GM23338 (cell line): ENCODE measurements around the gene DNAJC16. TPM values are rescaled to one million over a fixed set of nuclear protein-coding genes. Genes with fewer than 3 reads are reported as not detected.

ENCODE experiments used
- ATAC-seq: fragments of 200-7000 bp; cut with Tn5 transposase; 3 replicates; pipeline ENCODE4 v1.9.1; 2020
- DNase-seq: peaks from one replicate; pipeline ENCODE4 v3.0.0-alpha.2; 2015; ENCODE audit warnings: low spot score
- H2AFZ ChIP-seq: fragments of 200-600 bp; sonication (generic); 2 replicates; pipeline ENCODE4 v1.8.0; 2016; ENCODE audit warnings: antibody characterized with exemption, mild to moderate bottlenecking, moderate library complexity
- H3F3A ChIP-seq: fragments of 200-600 bp; sonication (generic); replicated peaks from 2 replicates; pipeline ENCODE4 v1.8.0; 2017; ENCODE audit warnings: antibody characterized with exemption, mixed run types, low read depth
- H3K27ac ChIP-seq: fragments of 200-600 bp; sonication (generic); 2 replicates; pipeline ENCODE4 v1.6.1; 2016; ENCODE audit warnings: low read depth
- H3K27me3 ChIP-seq: fragments of 200-600 bp; sonication (generic); 2 replicates; pipeline ENCODE4 v1.8.0; 2016; ENCODE audit warnings: mild to moderate bottlenecking, mixed run types, moderate library complexity; ENCODE audit not compliant: insufficient read depth
- H3K36me3 ChIP-seq: fragments of 200-600 bp; sonication (generic); 2 replicates; pipeline ENCODE4 v1.8.0; 2016; ENCODE audit warnings: mild to moderate bottlenecking; ENCODE audit not compliant: insufficient read depth
- H3K4me1 ChIP-seq: fragments of 200-600 bp; sonication (generic); 2 replicates; pipeline ENCODE4 v1.8.0; 2016; ENCODE audit warnings: mild to moderate bottlenecking, moderate library complexity; ENCODE audit not compliant: insufficient read depth
- H3K4me2 ChIP-seq: fragments of 200-600 bp; sonication (generic); 2 replicates; pipeline ENCODE4 v1.7.1; 2017; ENCODE audit warnings: mixed run types
- H3K4me3 ChIP-seq: fragments of 200-600 bp; sonication (generic); 2 replicates; pipeline ENCODE4 v1.6.1; 2016; ENCODE audit warnings: mixed run types
- H3K79me2 ChIP-seq: fragments of 200-600 bp; sonication (generic); replicated peaks from 2 replicates; pipeline ENCODE4 v1.8.0; 2017; ENCODE audit warnings: mild to moderate bottlenecking; ENCODE audit not compliant: insufficient read depth
- H3K9me2 ChIP-seq: fragments of 200-600 bp; sonication (generic); 2 replicates; pipeline ENCODE4 v1.8.0; 2017; ENCODE audit not compliant: insufficient read depth
- H4K20me1 ChIP-seq: fragments of 200-600 bp; sonication (generic); replicated peaks from 2 replicates; pipeline ENCODE4 v1.8.0; 2017; ENCODE audit warnings: mild to moderate bottlenecking; ENCODE audit not compliant: insufficient read depth
- H3K27ac Mint-ChIP-seq: 2 replicates; pipeline ENCODE4 v1.8.0; 2020; ENCODE audit warnings: inconsistent platforms, mild to moderate bottlenecking, moderate library complexity, mixed read lengths
- H3K27me3 Mint-ChIP-seq: 3 replicates; pipeline ENCODE4 v1.8.0; 2022; ENCODE audit warnings: low read depth, mild to moderate bottlenecking, moderate library complexity, mixed read lengths, inconsistent platforms; ENCODE audit not compliant: insufficient read depth, poor library complexity
- H3K36me3 Mint-ChIP-seq: 3 replicates; pipeline ENCODE4 v1.8.0; 2021; ENCODE audit warnings: low read depth, mild to moderate bottlenecking, inconsistent platforms, moderate library complexity, mixed read lengths
- H3K4me1 Mint-ChIP-seq: 3 replicates; pipeline ENCODE4 v1.8.0; 2020; ENCODE audit warnings: mild to moderate bottlenecking, inconsistent platforms, mixed read lengths
- H3K4me3 Mint-ChIP-seq: 3 replicates; pipeline ENCODE4 v1.8.0; 2021; ENCODE audit warnings: moderate library complexity, mild to moderate bottlenecking, inconsistent platforms, mixed read lengths
- H3K9me3 Mint-ChIP-seq: 3 replicates; pipeline ENCODE4 v1.8.0; 2020; ENCODE audit warnings: moderate library complexity, mild to moderate bottlenecking, inconsistent platforms, mixed read lengths
- CREB1 ChIP-seq: fragments of 250-450 bp; sonication (Bioruptor Pico); IDR thresholded peaks from 2 replicates; pipeline ENCODE4 v1.5.0; 2020; ENCODE audit warnings: low read depth, mild to moderate bottlenecking, moderate library complexity
- ETS1 ChIP-seq: IDR thresholded peaks from 2 replicates; pipeline ENCODE4 v1.6.1; 2016; ENCODE audit warnings: antibody characterized with exemption
- EZH2 ChIP-seq: fragments of 200-600 bp; sonication (generic); IDR thresholded peaks from one replicate; pipeline ENCODE4 v1.8.0; 2017; ENCODE audit warnings: antibody characterized with exemption, mild to moderate bottlenecking, low read depth; ENCODE audit not compliant: unreplicated experiment
- EZH2phosphoT487 ChIP-seq: fragments of 200-600 bp; sonication (generic); IDR thresholded peaks from one replicate; pipeline ENCODE4 v1.8.1; 2018; ENCODE audit warnings: antibody characterized with exemption; ENCODE audit not compliant: unreplicated experiment
- POLR2AphosphoS5 ChIP-seq: IDR thresholded peaks from 2 replicates; pipeline ENCODE4 v1.6.1; 2016; ENCODE audit warnings: antibody characterized with exemption, low read depth
- REST ChIP-seq: IDR thresholded peaks from one replicate; pipeline ENCODE4 v1.6.1; 2018; ENCODE audit warnings: antibody characterized with exemption; ENCODE audit not compliant: unreplicated experiment
- STAT1 ChIP-seq: IDR thresholded peaks from one replicate; pipeline ENCODE4 v1.6.1; 2016; ENCODE audit warnings: antibody characterized with exemption; ENCODE audit not compliant: unreplicated experiment
- ZNF114 ChIP-seq: fragments of 250-450 bp; sonication (Bioruptor Pico); IDR thresholded peaks from 2 replicates; pipeline ENCODE4 v1.5.0; 2020; ENCODE audit warnings: mild to moderate bottlenecking, moderate library complexity
- ZNF331 ChIP-seq: fragments of 250-450 bp; sonication (Bioruptor Pico); IDR thresholded peaks from 2 replicates; pipeline ENCODE4 v1.5.0; 2020; ENCODE audit warnings: low read depth, mild to moderate bottlenecking, moderate library complexity
- polyA plus RNA-seq: library from polyadenylated mRNA; unstranded; fragments of >200 nt; fragmentation: Nextera tagmentation; extraction: Ambion mirVana; gene quantifications from 2 replicates; pipeline ENCODE4 v1.2.1, GENCODE V29; 2016
- total RNA-seq: library from RNA; depleted of rRNA; stranded (reverse); fragments of >200 nt; shearing (Covaris generic); gene quantifications from 2 replicates; pipeline ENCODE4 v1.2.3, GENCODE V29; 2014

DNAJC16 gene
- total and polyA plus RNA-seq, 2 experiments from 2014 or later, result 6.3 to 18.0 TPM

- no peaks in the 10 kb centered on the region for H3K9me2 ChIP-seq
- Mint-ChIP-seq H3K27me3 (peaks cover 4% of the 10 kb centered on the region), H3K4me3 (no peak overlapping the region), H3K9me3 (no peaks in the 10 kb centered on the region), H3K36me3 (peaks cover 36% of the 10 kb centered on the region; the same call in 2 of the 3 replicates), H3K27ac (no peak overlapping the region), H3K4me1 (0 out of 3 replicates have a peak, but pooled peaks cover 3% of the 10 kb centered on the region)
- no peak for ATAC-seq
- H3K27me3 ChIP-seq, result no peaks in the 10 kb centered on the region
- H3K4me2 ChIP-seq, result no peak overlapping the region
- H3K4me3 ChIP-seq, result no peak overlapping the region
- no peaks in the 10 kb centered on the region for H3K79me2 ChIP-seq
- H3F3A ChIP-seq, result no peaks in the 10 kb centered on the region
- peaks cover 6% of the 10 kb centered on the region; the same call in 1 of the 2 replicates for H4K20me1 ChIP-seq
- H3K4me1 ChIP-seq, result no peaks in the 10 kb centered on the region
- H3K36me3 ChIP-seq, result peaks cover 25% of the 10 kb centered on the region
- no peak overlapping the region for H3K27ac ChIP-seq
- TF ChIP-seq EZH2, result no peak
- TF ChIP-seq ZNF114, result no peak
- no peak for TF ChIP-seq STAT1
- no peak for TF ChIP-seq POLR2AphosphoS5
- TF ChIP-seq REST, result no peak
- TF ChIP-seq ZNF331 (CRISPR knock-in tag), result no peak
- TF ChIP-seq EZH2phosphoT487, result no peak
- no peak for TF ChIP-seq ETS1
- TF ChIP-seq CREB1 (CRISPR knock-in tag), result no peak
- no peak overlapping the region for H2AFZ ChIP-seq
- no peak for DNase-seq
These were observed 44.6 kb downstream of the DNAJC16 start for GRCh38 chr1:15571266-15571665.

- H3K4me3 ChIP-seq, result no peak overlapping the region
- no peak overlapping the region for H3K4me3 Mint-ChIP-seq
- no peak overlapping the region for H2AFZ ChIP-seq
- no peak overlapping the region for H3K27ac Mint-ChIP-seq
- no peak overlapping the region for H3K4me2 ChIP-seq
- H3K4me1 ChIP-seq, result no peaks in the 10 kb centered on the region
- ATAC-seq (peak; percentile 56), DNase-seq (peak; percentile 21)
- peaks cover 10% of the 10 kb centered on the region for H3K36me3 ChIP-seq
- H3K27me3 Mint-ChIP-seq, result peaks cover 2% of the 10 kb centered on the region
- H3F3A ChIP-seq, result no peaks in the 10 kb centered on the region
- H3K27ac ChIP-seq, result no peak overlapping the region
- no peaks in the 10 kb centered on the region for H3K79me2 ChIP-seq
- TF ChIP-seq ETS1, result no peak
- TF ChIP-seq REST, result no peak
- no peak for TF ChIP-seq CREB1 (CRISPR knock-in tag)
- no peak for TF ChIP-seq POLR2AphosphoS5
- TF ChIP-seq ZNF114, result no peak
- peaks cover 6% of the 10 kb centered on the region; the same call in 1 of the 2 replicates for H4K20me1 ChIP-seq
- H3K9me3 Mint-ChIP-seq, result no peaks in the 10 kb centered on the region
- no peaks in the 10 kb centered on the region for H3K27me3 ChIP-seq
- H3K36me3 Mint-ChIP-seq, result peaks cover 17% of the 10 kb centered on the region; the same call in 2 of the 3 replicates
- H3K9me2 ChIP-seq, result no peaks in the 10 kb centered on the region
- H3K4me1 Mint-ChIP-seq, result 0 out of 3 replicates have a peak, but pooled peaks cover 3% of the 10 kb centered on the region
These were observed 46.8 kb downstream of the DNAJC16 start for GRCh38 chr1:15573477-15573876.
